HepG2 (cell line): Measurements from ENCODE around the gene POTEJ. TPM values are rescaled to one million over a fixed set of nuclear protein-coding genes. Genes with fewer than 3 reads are reported as not detected.
A peak's percentile ranks its signal among the peaks of the same experiment; 100 is the strongest.
"Not testable (repeated sequence)": the region's sequence is repeated elsewhere in the genome, so short reads cannot be mapped to it uniquely, and the experiment has no call there.

Experiments
- ATAC-seq: fragments of 200-7000 bp; cut with Tn5 transposase; 3 replicates; pipeline ENCODE4 v1.9.1; 2020; ENCODE audit warnings: mild to moderate bottlenecking, moderate library complexity
- BruUV-seq: library from RNA; stranded (reverse); fragments of 400-500 nt; replicated peaks from 2 replicates; lab custom pipeline; 2021; lab: Mats Ljungman, UMichigan
- CTCF ChIA-PET: fragments of 300-600 bp; formaldehyde crosslinking; extraction: SDS; loops from one replicate; lab custom pipeline; 2021; ENCODE audit warnings: low total read pairs, inconsistent platforms, low intra/inter-chr PET ratio; lab: Yijun Ruan, JAX
- POLR2A ChIA-PET: fragments of 350-600 bp; sonication (Branson Sonifier 250); formaldehyde crosslinking; loops from one replicate; lab custom pipeline; 2020; ENCODE audit warnings: antibody characterized with exemption, inconsistent platforms; lab: Yijun Ruan, JAX
- DNase-seq: peaks from one replicate; pipeline ENCODE4 v3.0.0-alpha.2; 2015; ENCODE audit warnings: low spot score
- FAIRE-seq: peaks from 3 replicates; lab custom pipeline; 2011; peaks lifted over from hg19 to GRCh38; lab: Jason Lieb, UNC
- H2AFZ ChIP-seq: one replicate; pipeline ENCODE4 v1.6.1; 2011; ENCODE audit warnings: low read length, inconsistent platforms
- H3K27ac ChIP-seq: fragments of 300-600 bp; 3 replicates; pipeline ENCODE4 v1.8.0; 2011; ENCODE audit warnings: mixed run types, mild to moderate bottlenecking, mixed read lengths, low read length, inconsistent platforms; ENCODE audit not compliant: insufficient read depth; ENCODE audit errors: extremely low read length
- H3K27me3 ChIP-seq, 2 experiments: fragments of 200-600 bp in 1 of 2; 2 replicates in 1 of 2; 3 replicates in 1 of 2; pipeline versions ENCODE4 v1.6.0 to v1.8.0; 2011; ENCODE audit warnings: low read length in 2 of 2, mild to moderate bottlenecking in 2 of 2, moderate library complexity in 2 of 2, inconsistent platforms in 1 of 2; ENCODE audit not compliant: insufficient read depth in 2 of 2, control insufficient read depth in 1 of 2
- H3K36me3 ChIP-seq, 2 experiments: fragments of 200-600 bp in 1 of 2; replicated peaks in 1 of 2; 2 replicates in 1 of 2; 3 replicates in 1 of 2; pipeline versions ENCODE4 v1.5.1 to v1.8.0; 2011; ENCODE audit warnings: low read length in 2 of 2, inconsistent platforms in 1 of 2; ENCODE audit not compliant: insufficient read depth in 2 of 2, control insufficient read depth in 1 of 2
- H3K4me1 ChIP-seq: 2 replicates; pipeline ENCODE4 v1.5.1; 2012; ENCODE audit warnings: low read length, inconsistent platforms; ENCODE audit not compliant: insufficient read depth
- H3K4me2 ChIP-seq: 2 replicates; pipeline ENCODE4 v1.6.0; 2011; ENCODE audit warnings: low read depth, low read length, inconsistent platforms
- H3K4me3 ChIP-seq, 3 experiments: fragments of 200-600 bp in 1 of 3; sonication (generic), shearing (Covaris generic) in 1 of 3; replicated peaks in 1 of 3; 2 replicates each; pipeline ENCODE4 v1.5.1; 2011 to 2016; ENCODE audit warnings: low read length in 3 of 3, inconsistent platforms in 2 of 3, low read depth in 2 of 3, mild to moderate bottlenecking in 2 of 3, control low read depth in 1 of 3, mixed read lengths in 1 of 3; ENCODE audit not compliant: insufficient read depth in 1 of 3
- H3K79me2 ChIP-seq: one replicate; pipeline ENCODE4 v1.6.1; 2011; ENCODE audit warnings: low read length, inconsistent platforms; ENCODE audit not compliant: insufficient read depth
- H3K9ac ChIP-seq: 2 replicates; pipeline ENCODE4 v1.6.0; 2011; ENCODE audit warnings: mild to moderate bottlenecking, low read depth, low read length, inconsistent platforms; ENCODE audit not compliant: insufficient read depth
- H3K9me3 ChIP-seq: 2 replicates; pipeline ENCODE4 v1.5.1; 2012; ENCODE audit warnings: mild to moderate bottlenecking, low read length
- H4K20me1 ChIP-seq: 2 replicates; pipeline ENCODE4 v1.6.0; 2011; ENCODE audit warnings: inconsistent platforms, mild to moderate bottlenecking, low read length, moderate library complexity; ENCODE audit not compliant: insufficient read depth
- WGBS: methylation state at CpG from one replicate; pipeline ENCODE4 v1.1.6; 2017; ENCODE audit warnings: low lambda C conversion rate; 5-methylcytosine and 5-hydroxymethylcytosine counted together
- in situ Hi-C: cut with HindIII; loops from 2 replicates; pipeline ENCODE4 v1.10.0; 2017; ENCODE audit warnings: low pct_unique_long_range_greater_than_20kb; ENCODE audit not compliant: extremely low pct_ligation_motif_present
- intact Hi-C: fragments of 100-400 bp; cut with micrococcal nuclease; formaldehyde crosslinking; loops from one replicate; pipeline ENCODE4 v1.10.0; 2022; ENCODE audit not compliant: unreplicated experiment
- polyA plus RNA-seq, 8 experiments: library from polyadenylated mRNA; depleted of rRNA in 3 of 8; stranded (reverse) in 7 of 8; unstranded in 1 of 8; fragments of >200 nt; fragmentation: Illumina TruSeq in 4 of 8; extraction: Trizol in 4 of 8; gene quantifications; 2 replicates each; pipeline versions ENCODE4 v1.2.1 to v1.2.3, GENCODE V29; 2011 to 2016; ENCODE audit warnings: low read depth in 4 of 8, missing spikeins in 1 of 8, mixed read lengths in 1 of 8; ENCODE audit not compliant: insufficient read depth in 1 of 8
- total RNA-seq, 5 experiments: library from RNA; depleted of rRNA; stranded (reverse); fragments of >200 nt; fragmentation: Illumina TruSeq; extraction: Trizol; gene quantifications; 2 replicates each; pipeline ENCODE4 v1.2.3, GENCODE V29; 2016; ENCODE audit warnings: low read depth in 1 of 5

The POTEJ gene
- total and polyA plus RNA-seq, 2 of the 13 experiments (the other 11 are each of a cell fraction or from before 2014, with no cell fraction given): 0.04 TPM; not detected in 1

DNA sequence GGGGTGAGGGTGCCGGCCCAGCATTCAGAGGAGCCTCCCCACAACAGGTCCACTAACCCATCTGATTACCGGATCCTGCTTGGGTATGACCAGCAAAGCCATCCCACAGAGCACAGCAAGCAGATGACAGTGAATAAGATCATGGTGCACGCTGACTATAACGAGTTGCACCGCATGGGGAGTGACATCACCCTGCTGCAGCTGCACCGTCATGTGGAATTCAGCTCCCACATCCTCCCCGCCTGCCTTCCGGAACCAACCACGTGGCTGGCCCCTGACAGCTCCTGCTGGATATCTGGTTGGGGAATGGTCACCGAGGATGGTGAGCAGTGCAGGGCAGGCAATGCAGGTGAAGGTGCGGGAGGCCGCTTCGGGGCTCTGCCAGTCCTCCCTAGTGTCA, 37.0 kb upstream of the POTEJ start:
- H3K79me2 ChIP-seq, H3K36me3 ChIP-seq, FAIRE-seq, H3K4me1 ChIP-seq, CTCF ChIA-PET, DNase-seq, H3K9me3 ChIP-seq, H3K4me2 ChIP-seq, ATAC-seq, BruUV-seq, H3K9ac ChIP-seq, H3K4me3 ChIP-seq, H2AFZ ChIP-seq, H4K20me1 ChIP-seq, H3K27me3 ChIP-seq, in situ Hi-C loops, intact Hi-C loops, H3K27ac ChIP-seq, POLR2A ChIA-PET: not testable (repeated sequence)
- 50% methylated on average over 1 of the region's 13 CpGs for WGBS

DNA sequence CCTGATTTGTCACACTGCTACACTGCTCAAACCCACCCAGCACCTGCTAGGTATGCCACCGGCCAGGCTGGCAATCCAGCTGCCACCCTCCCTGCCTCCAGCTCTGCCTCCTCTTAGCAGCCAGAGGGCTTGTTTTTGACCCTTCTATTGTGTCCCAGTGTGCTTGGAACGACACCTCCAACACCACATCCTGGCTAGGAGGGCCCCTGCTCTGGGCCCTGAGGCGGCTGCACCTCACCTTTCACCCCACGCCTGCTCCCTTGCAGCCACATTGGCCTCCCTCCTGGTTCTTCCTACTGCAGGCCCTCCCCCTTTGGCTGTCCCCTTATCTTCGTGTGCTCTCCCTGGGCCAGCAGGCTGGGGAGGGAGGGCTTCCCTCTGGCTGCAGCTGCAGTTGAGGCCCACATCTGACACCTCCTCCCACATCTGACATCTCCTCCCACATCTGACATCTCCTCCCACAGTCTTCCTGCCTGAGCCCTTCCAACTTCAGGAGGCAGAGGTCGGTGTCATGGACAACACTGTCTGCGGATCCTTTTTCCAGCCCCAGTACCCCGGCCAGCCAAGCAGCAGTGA, 34.9 kb upstream of the POTEJ start:
- CTCF ChIA-PET, H3K4me2 ChIP-seq, H3K4me1 ChIP-seq, H3K27me3 ChIP-seq, FAIRE-seq, H3K79me2 ChIP-seq, H3K9me3 ChIP-seq, intact Hi-C loops, H3K9ac ChIP-seq, POLR2A ChIA-PET, DNase-seq, H3K4me3 ChIP-seq, H2AFZ ChIP-seq, H3K36me3 ChIP-seq, H3K27ac ChIP-seq, H4K20me1 ChIP-seq, ATAC-seq, in situ Hi-C loops, BruUV-seq: not testable (repeated sequence)
- no CpG with 5 or more reads among the region's 8 CpGs for WGBS

DNA sequence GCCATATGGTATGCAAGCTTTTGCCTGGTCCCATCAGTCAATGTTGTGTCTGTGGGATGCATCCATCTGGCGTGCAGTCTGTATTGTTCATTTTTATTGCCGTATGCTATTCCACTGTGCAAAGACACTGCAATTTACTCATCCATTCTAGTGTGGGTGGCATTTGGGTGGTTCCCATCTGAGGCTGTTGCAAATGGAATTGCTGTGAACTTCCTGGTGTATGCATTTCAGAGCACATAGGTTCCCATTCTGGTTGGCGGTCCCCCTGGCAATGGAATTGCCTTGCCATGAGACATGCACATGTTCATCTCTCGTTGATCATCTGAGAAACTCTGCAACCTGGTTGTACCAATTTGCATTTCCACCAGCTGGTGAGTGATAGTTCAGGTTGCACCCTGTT, 33.7 kb upstream of the POTEJ start:
- DNase-seq, H3K27ac ChIP-seq, H3K4me1 ChIP-seq, H3K9ac ChIP-seq, POLR2A ChIA-PET, BruUV-seq, H3K27me3 ChIP-seq, H4K20me1 ChIP-seq, H3K4me2 ChIP-seq, ATAC-seq, H3K4me3 ChIP-seq, intact Hi-C loops, H2AFZ ChIP-seq, H3K9me3 ChIP-seq, H3K36me3 ChIP-seq, H3K79me2 ChIP-seq, CTCF ChIA-PET, in situ Hi-C loops: not testable (repeated sequence)
- FAIRE-seq: peak; percentile 23
- no CpG with 5 or more reads among the region's 4 CpGs for WGBS

GRCh38 chr2:130579121-130579520, 32.1 kb upstream of the POTEJ start:
- H3K9ac ChIP-seq, FAIRE-seq, H3K4me2 ChIP-seq, ATAC-seq, H3K4me3 ChIP-seq, DNase-seq, H3K9me3 ChIP-seq, BruUV-seq, CTCF ChIA-PET, POLR2A ChIA-PET, intact Hi-C loops, H3K79me2 ChIP-seq, H3K27ac ChIP-seq, H3K36me3 ChIP-seq, H3K27me3 ChIP-seq, H4K20me1 ChIP-seq, H3K4me1 ChIP-seq, in situ Hi-C loops, H2AFZ ChIP-seq: not testable (repeated sequence)
- WGBS: 62% methylated on average over 5 of the region's 7 CpGs
